GM19463 (cell line): Measurements from ENCODE around the gene POM121.
"Not testable (repeated sequence)": the region's sequence is repeated elsewhere in the genome, so short reads cannot be mapped to it uniquely, and the experiment has no call there.

ENCODE experiments used
- ATAC-seq: cut with Tn5 transposase; IDR thresholded peaks from one replicate; pipeline ENCODE4 v1.9.1; 2021; ENCODE audit warnings: mild to moderate bottlenecking, moderate library complexity; ENCODE audit not compliant: unreplicated experiment

The POM121 gene

DNA sequence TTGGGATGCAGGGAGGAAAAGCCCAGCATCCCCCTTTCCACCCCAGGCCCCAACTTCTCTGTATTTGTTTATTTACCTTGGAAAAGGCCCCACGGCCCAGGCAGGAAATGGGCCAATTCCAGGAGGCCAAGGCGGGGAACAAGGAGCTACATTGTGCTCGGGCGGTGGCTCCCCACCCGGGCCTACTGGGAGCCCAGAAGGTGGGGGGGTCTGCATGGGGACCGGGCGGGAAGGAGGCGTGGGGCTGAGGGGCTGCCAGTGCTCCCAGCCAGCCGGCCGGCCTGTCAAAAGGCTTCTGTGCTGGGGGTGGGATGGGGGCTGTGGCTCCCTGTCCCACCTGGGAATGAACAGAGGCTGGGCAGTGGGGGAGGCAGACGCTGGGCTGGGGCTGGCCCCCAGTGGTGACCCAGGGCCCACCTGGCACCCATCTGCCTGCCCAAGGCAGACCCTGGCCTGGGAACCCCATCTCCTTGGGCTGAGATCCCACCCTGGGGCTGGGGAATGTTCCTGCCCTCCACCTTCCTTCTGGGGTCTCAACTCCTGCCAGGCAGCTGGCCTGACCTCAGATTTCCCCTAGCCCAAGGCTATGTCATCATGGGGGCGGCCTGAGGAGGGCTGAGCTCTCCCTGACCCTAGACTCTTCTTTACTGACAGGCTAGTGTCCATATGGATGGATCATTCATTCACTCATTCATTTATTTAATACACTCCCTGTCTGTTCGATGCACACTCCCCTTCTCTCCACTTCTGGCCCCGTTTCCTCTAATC, 65.4 kb downstream of the POM121 start:
- ATAC-seq, result not testable (repeated sequence)

DNA sequence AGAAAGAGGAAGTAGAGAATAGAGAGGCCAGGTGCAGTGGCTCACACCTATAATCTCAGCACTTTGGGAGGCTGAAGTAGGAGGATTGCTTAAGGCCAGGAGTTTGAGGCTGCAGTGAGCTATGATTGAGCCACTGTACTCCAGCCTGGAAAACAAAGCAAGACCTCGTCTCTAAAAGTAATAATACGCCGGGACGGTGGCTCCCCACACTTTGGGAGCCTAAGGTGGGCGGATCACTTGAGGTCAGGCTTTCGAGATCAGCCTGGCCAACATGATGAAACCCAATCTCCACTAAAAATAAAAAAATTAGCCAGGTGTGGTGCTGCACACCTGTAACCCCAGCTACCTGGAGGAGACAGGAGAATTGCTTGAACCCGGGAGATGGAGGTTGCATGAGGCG, 70.6 kb downstream of the POM121 start:
- ATAC-seq, result not testable (repeated sequence)

DNA sequence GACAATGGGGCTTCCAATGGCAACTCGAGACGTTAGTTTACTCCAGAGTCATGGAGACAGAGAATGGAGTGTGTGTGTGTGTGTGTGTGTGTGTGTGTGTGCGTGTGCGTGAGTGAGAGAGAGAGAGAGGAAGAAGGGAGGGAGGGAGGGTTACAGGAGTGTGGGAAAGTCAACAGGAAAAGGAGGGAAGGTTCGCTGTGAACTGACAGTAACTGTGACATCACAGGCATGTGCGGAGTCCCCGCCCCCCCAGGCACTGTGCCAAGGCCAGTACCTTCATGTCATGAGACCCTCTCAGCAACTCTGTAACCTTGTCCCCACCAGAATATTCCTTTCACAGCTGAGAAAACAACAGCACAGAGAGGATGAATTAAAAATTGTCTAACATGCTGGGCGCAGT, 72.6 kb downstream of the POM121 start:
- ATAC-seq, result not testable (repeated sequence)

GRCh38 chr7:72997887-72998468, 73.1 kb downstream of the POM121 start:
- not testable (repeated sequence) for ATAC-seq
